IPS DF 4.7 (cell line): ENCODE results near the gene STAP2.

Experiments
- DNase-seq: peaks from one replicate; pipeline ENCODE4 v3.0.0-alpha.2; 2013; ENCODE audit warnings: low spot score; ENCODE audit errors: extremely low read depth

STAP2 gene

GRCh38 chr19:4370418-4371041 lies 31.9 kb upstream of the STAP2 start:
- DNase-seq: no peak

- DNase-seq: no peak
These were observed 31.2 kb upstream of the STAP2 start for GRCh38 chr19:4369888-4370260.

GRCh38 chr19:4369109-4369887 lies 30.7 kb upstream of the STAP2 start:
- no peak for DNase-seq

GRCh38 chr19:4368128-4368820 lies 29.6 kb upstream of the STAP2 start:
- DNase-seq: no peak

GRCh38 chr19:4367781-4368127 lies 29.1 kb upstream of the STAP2 start:
- no peak for DNase-seq

GRCh38 chr19:4367336-4367723 lies 28.7 kb upstream of the STAP2 start:
- DNase-seq: no peak

GRCh38 chr19:4366666-4367335 lies 28.2 kb upstream of the STAP2 start:
- DNase-seq: no peak

GRCh38 chr19:4365791-4366665 lies 27.4 kb upstream of the STAP2 start:
- DNase-seq: no peak

- DNase-seq: no peak
These were observed 26.7 kb upstream of the STAP2 start for GRCh38 chr19:4365341-4365740.

- no peak for DNase-seq
These were observed 25.1 kb upstream of the STAP2 start for GRCh38 chr19:4363571-4364304.

- DNase-seq: no peak
These were observed 24.4 kb upstream of the STAP2 start for GRCh38 chr19:4362831-4363545.

GRCh38 chr19:4362101-4362828 lies 23.6 kb upstream of the STAP2 start:
- no peak for DNase-seq

GRCh38 chr19:4361152-4362046 lies 22.8 kb upstream of the STAP2 start:
- no peak for DNase-seq

- no peak for DNase-seq
These were observed 22.1 kb upstream of the STAP2 start for GRCh38 chr19:4360641-4361151.

- no peak for DNase-seq
These were observed 21.5 kb upstream of the STAP2 start for GRCh38 chr19:4360081-4360569.

GRCh38 chr19:4359627-4360000 lies 21.0 kb upstream of the STAP2 start:
- no peak for DNase-seq

- DNase-seq: no peak
These were observed 20.3 kb upstream of the STAP2 start for GRCh38 chr19:4358709-4359626.
